Measurements from ENCODE around the gene AKR1C4. TPM values are rescaled to one million over a fixed set of nuclear protein-coding genes. Genes with fewer than 3 reads are reported as not detected.

Gene AKR1C4
- polyA plus RNA-seq, 1 experiment = not detected

GRCh38 chr10:5259132-5259951 lies 62.7 kb downstream of the AKR1C4 start:
- CTCF ChIA-PET = interaction anchor here (0.8 to 2.3 kb wide), 3 partner anchors 24 to 409 kb away, joined by 3 to 8 read pairs (median 4); no protein-coding TSS in a partner anchor
- DNase-seq (ENCODE audit: low read depth) = no peak
- Histone ChIP-seq H3K27me3 (ENCODE audit: control insufficient read depth, insufficient read depth, low read length) (no peaks in the 10 kb centered on the region), H3K4me3 (ENCODE audit: low read depth, low read length) (no peak overlapping the region), H3K36me3 (ENCODE audit: control insufficient read depth, insufficient read depth, low read length) (no peaks in the 10 kb centered on the region)
- TF ChIP-seq, protein P1, sequence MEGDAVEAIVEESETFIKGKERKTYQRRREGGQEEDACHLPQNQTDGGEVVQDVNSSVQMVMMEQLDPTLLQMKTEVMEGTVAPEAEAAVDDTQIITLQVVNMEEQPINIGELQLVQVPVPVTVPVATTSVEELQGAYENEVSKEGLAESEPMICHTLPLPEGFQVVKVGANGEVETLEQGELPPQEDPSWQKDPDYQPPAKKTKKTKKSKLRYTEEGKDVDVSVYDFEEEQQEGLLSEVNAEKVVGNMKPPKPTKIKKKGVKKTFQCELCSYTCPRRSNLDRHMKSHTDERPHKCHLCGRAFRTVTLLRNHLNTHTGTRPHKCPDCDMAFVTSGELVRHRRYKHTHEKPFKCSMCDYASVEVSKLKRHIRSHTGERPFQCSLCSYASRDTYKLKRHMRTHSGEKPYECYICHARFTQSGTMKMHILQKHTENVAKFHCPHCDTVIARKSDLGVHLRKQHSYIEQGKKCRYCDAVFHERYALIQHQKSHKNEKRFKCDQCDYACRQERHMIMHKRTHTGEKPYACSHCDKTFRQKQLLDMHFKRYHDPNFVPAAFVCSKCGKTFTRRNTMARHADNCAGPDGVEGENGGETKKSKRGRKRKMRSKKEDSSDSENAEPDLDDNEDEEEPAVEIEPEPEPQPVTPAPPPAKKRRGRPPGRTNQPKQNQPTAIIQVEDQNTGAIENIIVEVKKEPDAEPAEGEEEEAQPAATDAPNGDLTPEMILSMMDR (IDR thresholded peaks at IDR 0.05; ENCODE audit: insufficient read depth, low read depth, low read length) = no peak
- POLR2A ChIA-PET = no interaction called here

DNA sequence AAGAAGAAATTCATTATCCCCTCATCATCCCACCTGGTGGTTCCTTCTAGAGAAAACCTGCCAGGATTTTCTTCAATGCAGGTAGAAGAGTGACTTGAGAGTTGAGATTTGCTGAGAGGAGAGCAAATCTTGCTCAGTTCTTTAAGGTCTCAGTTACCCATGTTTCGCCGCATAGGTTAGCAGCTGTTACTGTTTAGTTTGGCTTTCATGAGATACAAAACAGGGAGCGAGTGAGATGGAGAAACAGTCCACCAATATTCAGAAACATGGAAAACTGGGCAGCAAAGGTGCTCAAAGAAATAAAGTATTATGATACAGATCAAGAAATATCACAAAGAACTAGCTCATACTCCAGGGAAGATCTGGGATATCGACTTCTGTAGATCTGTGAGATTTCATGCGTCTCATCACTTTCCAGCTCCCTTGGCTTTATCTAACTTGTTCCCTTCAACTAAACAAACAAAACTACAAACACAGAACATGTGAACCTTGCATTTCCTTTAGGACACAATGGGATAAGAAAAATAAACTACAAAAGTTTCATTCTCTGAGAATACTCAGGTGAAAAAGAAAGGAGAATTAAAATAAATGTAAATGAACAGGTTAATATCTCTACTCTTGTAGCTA lies 63.4 kb downstream of the AKR1C4 start:
- DNase-seq (ENCODE audit: low read depth) = no peak
- TF ChIP-seq, protein P1 (IDR thresholded peaks at IDR 0.05; ENCODE audit: insufficient read depth, low read depth, low read length) = no peak
- no peak overlapping the region for H3K4me3 ChIP-seq (ENCODE audit: low read depth, low read length)
- no peaks in the 10 kb centered on the region for H3K36me3 ChIP-seq (ENCODE audit: control insufficient read depth, insufficient read depth, low read length)
- no peaks in the 10 kb centered on the region for H3K27me3 ChIP-seq (ENCODE audit: control insufficient read depth, insufficient read depth, low read length)
- ChIA-PET POLR2A (no interaction called here), CTCF (interaction anchor here (0.8 to 2.3 kb wide), 3 partner anchors 23 to 410 kb away, joined by 3 to 8 read pairs (median 4); no protein-coding TSS in a partner anchor)

DNA sequence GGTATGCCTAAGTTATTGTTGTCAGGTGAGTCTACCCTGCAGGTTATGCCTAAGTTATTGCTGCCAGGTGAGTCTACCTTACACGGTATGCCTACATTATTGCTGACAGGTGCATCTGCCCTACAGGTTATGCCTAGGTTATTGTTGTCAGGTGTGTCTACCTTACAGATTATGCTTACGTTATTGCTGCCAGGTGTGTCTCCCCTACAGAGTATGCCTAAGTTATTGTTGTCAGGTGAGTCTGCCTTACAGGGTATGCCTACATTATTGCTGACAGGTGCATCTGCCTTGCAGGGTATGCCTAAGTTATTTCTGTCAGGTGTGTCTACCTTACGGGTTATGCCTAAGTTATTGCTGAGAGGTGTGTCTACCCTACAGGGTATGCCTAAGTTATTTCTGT lies 64.2 kb downstream of the AKR1C4 start:
- CTCF ChIA-PET = interaction anchor here (2.3 kb wide), 1 partner anchor 411 kb away, joined by 8 read pairs; no protein-coding TSS in a partner anchor
- DNase-seq (ENCODE audit: low read depth) = no peak
- no peaks in the 10 kb centered on the region for H3K36me3 ChIP-seq (ENCODE audit: control insufficient read depth, insufficient read depth, low read length)
- H3K27me3 ChIP-seq (ENCODE audit: control insufficient read depth, insufficient read depth, low read length) = no peaks in the 10 kb centered on the region
- TF ChIP-seq, protein P1 (IDR thresholded peaks at IDR 0.05; ENCODE audit: insufficient read depth, low read depth, low read length) = no peak
- no peak overlapping the region for H3K4me3 ChIP-seq (ENCODE audit: low read depth, low read length)
- POLR2A ChIA-PET = no interaction called here

GRCh38 chr10:5265139-5265538 lies 68.5 kb downstream of the AKR1C4 start:
- POLR2A ChIA-PET = no interaction called here
- no peak for DNase-seq (ENCODE audit: low read depth)
- H3K27me3 ChIP-seq (ENCODE audit: control insufficient read depth, insufficient read depth, low read length) = no peaks in the 10 kb centered on the region
- H3K4me3 ChIP-seq (ENCODE audit: low read depth, low read length) = no peak overlapping the region
- TF ChIP-seq, protein P1 (IDR thresholded peaks at IDR 0.05; ENCODE audit: insufficient read depth, low read depth, low read length) = no peak
- H3K36me3 ChIP-seq (ENCODE audit: control insufficient read depth, insufficient read depth, low read length) = no peaks in the 10 kb centered on the region
- CTCF ChIA-PET = no interaction called here

- CTCF ChIA-PET = no interaction called here
- H3K4me3 ChIP-seq (ENCODE audit: low read depth, low read length) = no peak overlapping the region
- POLR2A ChIA-PET = no interaction called here
- no peak for DNase-seq (ENCODE audit: low read depth)
- no peaks in the 10 kb centered on the region for H3K27me3 ChIP-seq (ENCODE audit: control insufficient read depth, insufficient read depth, low read length)
- TF ChIP-seq, protein P1 (IDR thresholded peaks at IDR 0.05; ENCODE audit: insufficient read depth, low read depth, low read length) = no peak
- no peaks in the 10 kb centered on the region for H3K36me3 ChIP-seq (ENCODE audit: control insufficient read depth, insufficient read depth, low read length)
These were observed 69.7 kb downstream of the AKR1C4 start for GRCh38 chr10:5266351-5266750.

All from BJ (cell line).